Stimulated activated CD8-positive, alpha-beta memory T cell treated with anti-CD3 and anti-CD28 coated beads, Interleukin-7, amount 100 ng/mL, for 4 hours (primary cell): ENCODE data around the gene HUWE1.

Source experiments
- DNase-seq, 2 donors: peaks; one replicate each; pipeline ENCODE4 v3.0.0-alpha.2; 2020; ENCODE audit warnings: low read depth in 2 of 2

HUWE1 gene

GRCh38 chrX:53688300-53688699 lies 1.8 kb upstream of the HUWE1 start:
- no peak for DNase-seq

GRCh38 chrX:53685711-53686110 lies 808 bp downstream of the HUWE1 start:
- no peak for DNase-seq

- DNase-seq = peak in 1 of 2 donors; percentile 83
These were observed 1.9 kb downstream of the HUWE1 start for GRCh38 chrX:53684415-53685192.

GRCh38 chrX:53683556-53684414 lies 2.7 kb downstream of the HUWE1 start:
- DNase-seq = peak; percentile 84 to 93

GRCh38 chrX:53682885-53683555 lies 3.5 kb downstream of the HUWE1 start:
- peak in 1 of 2 donors; percentile 10 for DNase-seq

- no peak for DNase-seq
These were observed 4.9 kb downstream of the HUWE1 start for GRCh38 chrX:53681661-53682060.

- DNase-seq = no peak
These were observed 7.9 kb downstream of the HUWE1 start for GRCh38 chrX:53678667-53679066.

- DNase-seq = no peak
These were observed 9.2 kb downstream of the HUWE1 start for GRCh38 chrX:53677286-53677685.

GRCh38 chrX:53674581-53674980 lies 11.9 kb downstream of the HUWE1 start:
- no peak for DNase-seq

- no peak for DNase-seq
These were observed 17.3 kb downstream of the HUWE1 start for GRCh38 chrX:53669258-53669657.

- no peak for DNase-seq
These were observed 20.3 kb downstream of the HUWE1 start for GRCh38 chrX:53666171-53666570.

- no peak for DNase-seq
These were observed 26.5 kb downstream of the HUWE1 start for GRCh38 chrX:53660004-53660403.

GRCh38 chrX:53659039-53659438 lies 27.5 kb downstream of the HUWE1 start:
- DNase-seq = no peak

- DNase-seq = no peak
These were observed 29.7 kb downstream of the HUWE1 start for GRCh38 chrX:53656845-53657244.

- DNase-seq = no peak
These were observed 32.1 kb downstream of the HUWE1 start for GRCh38 chrX:53654376-53654775.

GRCh38 chrX:53644751-53645150 lies 41.8 kb downstream of the HUWE1 start:
- no peak for DNase-seq

- no peak for DNase-seq
These were observed 44.2 kb downstream of the HUWE1 start for GRCh38 chrX:53642337-53642736.

- no peak for DNase-seq
These were observed 47.3 kb downstream of the HUWE1 start for GRCh38 chrX:53639257-53639656.

GRCh38 chrX:53637479-53637878 lies 49.0 kb downstream of the HUWE1 start:
- no peak for DNase-seq

- no peak for DNase-seq
These were observed 55.4 kb downstream of the HUWE1 start for GRCh38 chrX:53631156-53631555.

- no peak for DNase-seq
These were observed 56.3 kb downstream of the HUWE1 start for GRCh38 chrX:53630261-53630660.

- DNase-seq = no peak
These were observed 64.1 kb downstream of the HUWE1 start for GRCh38 chrX:53622431-53622830.
